Measurements from ENCODE around the gene MRC1.

DNA sequence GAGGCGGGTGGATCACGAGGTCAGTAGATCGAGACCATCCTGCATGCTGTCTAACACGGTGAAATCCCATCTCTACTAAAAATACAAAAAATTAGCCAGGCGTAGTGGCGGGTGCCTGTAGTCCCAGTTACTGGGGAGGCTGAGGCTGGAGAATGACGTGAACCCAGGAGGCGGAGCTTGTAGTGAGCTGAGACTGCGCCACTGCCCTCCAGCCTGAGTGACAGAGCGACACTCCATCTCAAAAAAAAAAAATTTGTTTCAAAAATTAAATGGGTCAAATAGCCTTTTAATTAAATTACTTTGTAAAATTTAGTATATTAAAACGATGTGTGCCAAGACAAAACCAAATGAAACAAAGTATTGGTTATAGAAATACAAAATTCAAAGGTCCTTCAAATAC is 6.8 kb upstream of the MRC1 start:
- TF ChIP-seq, protein P1, sequence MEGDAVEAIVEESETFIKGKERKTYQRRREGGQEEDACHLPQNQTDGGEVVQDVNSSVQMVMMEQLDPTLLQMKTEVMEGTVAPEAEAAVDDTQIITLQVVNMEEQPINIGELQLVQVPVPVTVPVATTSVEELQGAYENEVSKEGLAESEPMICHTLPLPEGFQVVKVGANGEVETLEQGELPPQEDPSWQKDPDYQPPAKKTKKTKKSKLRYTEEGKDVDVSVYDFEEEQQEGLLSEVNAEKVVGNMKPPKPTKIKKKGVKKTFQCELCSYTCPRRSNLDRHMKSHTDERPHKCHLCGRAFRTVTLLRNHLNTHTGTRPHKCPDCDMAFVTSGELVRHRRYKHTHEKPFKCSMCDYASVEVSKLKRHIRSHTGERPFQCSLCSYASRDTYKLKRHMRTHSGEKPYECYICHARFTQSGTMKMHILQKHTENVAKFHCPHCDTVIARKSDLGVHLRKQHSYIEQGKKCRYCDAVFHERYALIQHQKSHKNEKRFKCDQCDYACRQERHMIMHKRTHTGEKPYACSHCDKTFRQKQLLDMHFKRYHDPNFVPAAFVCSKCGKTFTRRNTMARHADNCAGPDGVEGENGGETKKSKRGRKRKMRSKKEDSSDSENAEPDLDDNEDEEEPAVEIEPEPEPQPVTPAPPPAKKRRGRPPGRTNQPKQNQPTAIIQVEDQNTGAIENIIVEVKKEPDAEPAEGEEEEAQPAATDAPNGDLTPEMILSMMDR (optimal IDR thresholded peaks at IDR 0.05 in 1 of 3, IDR thresholded peaks at IDR 0.05 in 1 of 3, conservative IDR thresholded peaks at IDR 0.05 in 1 of 3; ENCODE audit: extremely low read depth in 1 of 3, insufficient read depth in 2 of 3, low read length in 3 of 3): no peak
- no peak for TF ChIP-seq EZH2 (IDR thresholded peaks at IDR 0.05; ENCODE audit: low read length)
